Activated naive CD8-positive, alpha-beta T cell treated with anti-CD3 and anti-CD28 coated beads for 36 hours (primary cell): ENCODE data around the gene TAF1A. TPM values are rescaled to one million over a fixed set of nuclear protein-coding genes. Genes with fewer than 3 reads are reported as not detected.

Experiments used
- DNase-seq: peaks from one replicate; pipeline ENCODE4 v3.0.0; 2021
- H3K27ac Mint-ChIP-seq: one replicate; pipeline ENCODE4 v1.8.0; 2022; ENCODE audit warnings: mild to moderate bottlenecking, moderate library complexity, mixed read lengths
- H3K27me3 Mint-ChIP-seq: one replicate; pipeline ENCODE4 v1.8.0; 2022; ENCODE audit warnings: mild to moderate bottlenecking, mixed read lengths
- H3K36me3 Mint-ChIP-seq: one replicate; pipeline ENCODE4 v1.8.0; 2021; ENCODE audit warnings: mild to moderate bottlenecking, mixed read lengths
- H3K4me1 Mint-ChIP-seq: one replicate; pipeline ENCODE4 v1.8.0; 2021; ENCODE audit warnings: mixed read lengths
- H3K4me3 Mint-ChIP-seq: one replicate; pipeline ENCODE4 v1.8.0; 2022; ENCODE audit warnings: mild to moderate bottlenecking, moderate library complexity, mixed read lengths
- H3K9me3 Mint-ChIP-seq: one replicate; pipeline ENCODE4 v1.8.0; 2022; ENCODE audit warnings: mixed read lengths
- total RNA-seq, 2 experiments: library from RNA; stranded (reverse); gene quantifications; one replicate each; pipeline ENCODE4 v1.2.3, GENCODE V29; 2021

Gene TAF1A
- total RNA-seq, 2 experiments from 2014 or later: 20.3 to 23.1 TPM

DNA sequence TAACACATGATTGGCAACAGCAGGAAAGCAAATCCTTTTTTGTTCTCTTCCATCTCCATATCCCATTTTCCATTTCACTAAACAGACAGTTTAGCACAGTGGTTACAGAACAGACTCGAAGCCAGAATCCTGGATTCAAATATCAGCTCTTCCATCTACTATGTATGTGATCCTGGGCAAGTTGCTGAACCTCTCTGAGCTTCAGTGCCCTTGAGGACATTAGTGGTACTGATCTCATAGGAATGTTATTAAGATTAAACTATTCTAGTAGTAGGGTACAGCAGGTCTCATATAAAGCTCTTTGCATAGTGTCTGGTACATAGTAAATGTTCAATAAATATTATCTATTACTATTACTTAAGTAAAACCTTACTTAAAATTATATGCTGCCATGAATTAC is 28.1 kb downstream of the TAF1A start:
- H3K27ac Mint-ChIP-seq: no peak overlapping the region
- peaks cover 6% of the 10 kb centered on the region for H3K4me1 Mint-ChIP-seq
- no peak overlapping the region for H3K4me3 Mint-ChIP-seq
- H3K27me3 Mint-ChIP-seq: no peaks in the 10 kb centered on the region
- no peaks in the 10 kb centered on the region for H3K9me3 Mint-ChIP-seq
- H3K36me3 Mint-ChIP-seq: peaks cover 21% of the 10 kb centered on the region
- no peak for DNase-seq

DNA sequence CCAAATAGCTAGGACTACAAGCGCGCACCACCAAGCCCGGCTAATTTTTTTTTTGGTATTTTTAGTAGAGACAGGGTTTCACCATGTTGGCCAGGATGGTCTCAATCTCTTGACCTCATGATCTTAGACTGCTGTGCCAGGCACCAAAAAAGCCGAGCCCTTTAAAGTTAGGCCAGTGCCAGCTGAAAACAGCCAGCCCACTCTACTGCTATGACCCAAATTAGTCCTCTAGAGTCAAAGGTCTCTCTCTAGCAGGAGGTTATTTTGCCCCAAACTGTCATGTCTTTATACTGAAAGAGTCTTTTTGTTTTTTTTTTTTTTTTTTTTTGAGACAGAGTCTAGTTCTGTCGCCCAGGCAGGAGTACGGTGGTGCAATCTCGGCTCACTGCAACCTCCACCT is 32.2 kb downstream of the TAF1A start:
- no peaks in the 10 kb centered on the region for H3K27me3 Mint-ChIP-seq
- H3K27ac Mint-ChIP-seq: no peak overlapping the region
- no peak for DNase-seq
- H3K4me3 Mint-ChIP-seq: no peak overlapping the region
- peaks cover 22% of the 10 kb centered on the region for H3K36me3 Mint-ChIP-seq
- peaks cover 3% of the 10 kb centered on the region for H3K4me1 Mint-ChIP-seq
- H3K9me3 Mint-ChIP-seq: no peaks in the 10 kb centered on the region

DNA sequence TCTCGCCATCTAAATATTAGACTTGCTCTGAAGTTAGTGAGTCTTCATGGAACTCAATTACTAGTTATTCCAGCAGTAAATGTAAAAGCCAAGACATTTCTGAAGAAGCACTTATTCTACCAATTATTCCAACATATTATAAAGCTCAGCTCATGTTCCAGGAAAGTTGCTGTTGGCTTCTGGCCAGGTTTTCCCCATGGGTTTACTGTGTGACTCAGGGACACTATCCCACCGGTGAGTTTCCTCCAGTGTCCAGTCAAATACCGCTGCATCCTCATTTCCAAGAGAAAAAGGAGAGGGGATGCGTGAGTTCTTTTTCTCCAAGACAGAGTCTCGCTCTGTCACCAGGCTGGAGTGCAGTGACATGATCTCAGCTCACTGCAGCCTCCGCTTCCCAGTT is 32.6 kb downstream of the TAF1A start:
- H3K4me3 Mint-ChIP-seq: no peak overlapping the region
- peaks cover 3% of the 10 kb centered on the region for H3K4me1 Mint-ChIP-seq
- H3K36me3 Mint-ChIP-seq: peaks cover 20% of the 10 kb centered on the region
- H3K27ac Mint-ChIP-seq: no peak overlapping the region
- no peak for DNase-seq
- no peaks in the 10 kb centered on the region for H3K27me3 Mint-ChIP-seq
- no peaks in the 10 kb centered on the region for H3K9me3 Mint-ChIP-seq

DNA sequence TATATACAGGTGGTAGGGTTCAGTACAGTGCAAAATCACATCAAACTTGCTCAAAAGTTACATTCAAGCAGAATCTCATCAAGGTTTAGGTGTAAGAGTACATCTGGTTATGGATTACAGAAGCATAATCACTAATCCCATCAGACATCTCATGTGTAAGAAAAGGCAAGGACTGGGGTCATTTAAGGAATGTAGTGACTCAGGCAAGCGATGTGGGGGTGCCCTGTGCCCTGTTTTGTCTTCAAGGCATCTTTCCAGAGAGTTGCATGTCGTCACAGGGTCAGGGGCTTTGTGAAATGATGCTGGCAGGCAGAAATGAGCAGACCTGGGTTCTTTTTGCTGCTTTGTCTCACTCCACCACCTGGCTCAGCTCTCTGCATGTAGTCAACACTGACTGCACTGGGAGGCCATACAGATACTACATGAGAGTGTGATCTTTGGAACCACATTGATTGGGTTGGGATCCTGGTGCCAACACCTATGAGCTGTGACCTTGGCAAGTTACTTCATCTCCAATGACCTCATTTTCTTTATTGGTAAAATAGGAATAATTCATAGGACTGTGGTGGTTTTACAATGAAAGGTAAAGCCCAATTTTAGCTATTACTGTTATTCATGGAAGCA is 33.6 kb downstream of the TAF1A start:
- H3K27ac Mint-ChIP-seq: no peak overlapping the region
- no peaks in the 10 kb centered on the region for H3K9me3 Mint-ChIP-seq

DNA sequence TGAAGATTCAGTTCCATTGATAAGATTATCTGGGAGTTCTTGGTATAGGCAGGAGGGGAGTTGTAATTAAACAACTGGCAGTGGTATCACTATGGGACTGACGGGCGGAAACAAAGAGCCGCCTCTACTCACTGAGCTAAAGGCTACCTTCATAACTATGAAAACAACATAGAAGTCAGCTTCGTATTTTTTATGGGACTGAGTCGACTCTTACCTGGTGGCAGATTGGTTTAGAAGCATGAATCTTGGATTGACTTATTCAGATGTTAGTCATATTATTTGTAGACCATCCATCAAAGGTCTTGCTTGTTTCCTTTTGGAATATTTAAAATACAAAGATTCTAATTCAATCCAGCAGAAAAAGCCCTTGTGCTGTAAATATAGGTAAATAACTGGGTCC is 35.6 kb downstream of the TAF1A start:
- H3K27ac Mint-ChIP-seq: no peak overlapping the region
- H3K36me3 Mint-ChIP-seq: peaks cover 14% of the 10 kb centered on the region
- H3K4me1 Mint-ChIP-seq: peaks cover 3% of the 10 kb centered on the region
- no peak for DNase-seq
- H3K4me3 Mint-ChIP-seq: no peak overlapping the region
- no peaks in the 10 kb centered on the region for H3K27me3 Mint-ChIP-seq
- no peaks in the 10 kb centered on the region for H3K9me3 Mint-ChIP-seq

More for the DNA sequence above, 33.6 kb downstream of the TAF1A start:
- peaks cover 3% of the 10 kb centered on the region for H3K4me1 Mint-ChIP-seq
- H3K4me3 Mint-ChIP-seq: no peak overlapping the region
- H3K36me3 Mint-ChIP-seq: peaks cover 17% of the 10 kb centered on the region
- no peak for DNase-seq
- H3K27me3 Mint-ChIP-seq: no peaks in the 10 kb centered on the region

DNA sequence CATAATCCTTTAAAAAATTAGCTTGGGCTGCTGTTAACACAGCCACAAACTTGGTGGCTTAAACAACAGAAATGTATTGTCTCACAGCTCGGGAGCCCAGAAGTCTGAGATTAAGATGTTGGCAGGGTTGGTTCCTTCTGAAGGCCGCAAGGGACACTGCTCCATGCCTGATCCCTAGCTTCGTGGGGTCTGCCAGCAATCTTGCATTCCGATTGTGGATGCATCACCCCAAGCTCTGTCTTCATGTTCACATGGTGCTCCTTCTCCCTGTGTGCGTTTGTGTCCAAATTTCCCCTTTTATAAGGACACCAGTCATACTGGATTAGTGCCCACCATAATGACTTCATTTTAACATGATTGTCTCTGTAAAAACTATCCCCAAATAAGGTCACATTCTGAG is 36.9 kb downstream of the TAF1A start:
- peaks cover 14% of the 10 kb centered on the region for H3K36me3 Mint-ChIP-seq
- no peak overlapping the region for H3K27ac Mint-ChIP-seq
- H3K9me3 Mint-ChIP-seq: no peaks in the 10 kb centered on the region
- peaks cover 3% of the 10 kb centered on the region for H3K4me1 Mint-ChIP-seq
- no peak overlapping the region for H3K4me3 Mint-ChIP-seq
- DNase-seq: no peak
- no peaks in the 10 kb centered on the region for H3K27me3 Mint-ChIP-seq

DNA sequence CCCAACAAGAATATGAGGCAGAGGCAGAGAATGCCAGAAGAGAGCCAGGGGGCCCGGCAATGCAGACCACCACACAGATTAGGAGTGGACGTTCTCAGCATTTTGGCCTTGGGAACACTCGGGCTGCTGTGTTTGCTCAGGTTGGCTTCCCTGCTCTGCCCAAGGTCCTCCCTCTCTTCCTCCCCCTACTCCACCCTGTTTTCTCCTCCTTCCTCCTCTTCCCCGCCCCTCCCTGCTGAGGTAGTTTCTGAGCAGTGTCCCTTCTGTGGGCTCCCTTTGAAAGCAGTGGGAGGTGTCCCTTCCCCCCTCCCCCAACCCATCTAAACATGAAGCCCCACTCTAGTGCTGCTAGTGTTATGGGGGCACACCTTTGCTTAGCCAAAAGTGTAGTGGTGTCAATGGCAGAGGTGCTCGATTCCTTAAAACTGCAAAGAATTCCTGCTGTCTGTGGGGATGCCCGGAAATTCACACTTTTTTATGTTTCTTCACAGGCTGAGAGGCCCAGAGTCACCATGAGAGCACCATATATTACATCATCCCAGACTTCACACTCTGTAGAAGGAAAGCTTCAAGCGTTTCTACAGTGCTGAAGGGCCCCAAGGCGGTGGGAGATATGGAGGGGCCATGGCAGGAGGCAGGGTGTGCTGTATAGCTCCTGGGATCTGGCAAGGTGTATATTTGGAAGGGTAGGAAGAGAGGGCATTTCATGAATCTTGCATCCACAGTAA is 41.6 kb downstream of the TAF1A start, which contains the start of gene HHIPL2:
Gene HHIPL2, minus strand, starts transcription at position 161 of the 728 bp plus-strand sequence. Its CDS starts 60 bp downstream, at position 101.
- H3K9me3 Mint-ChIP-seq: no peaks in the 10 kb centered on the region
- no peak for DNase-seq
- H3K27me3 Mint-ChIP-seq: peaks cover 19% of the 10 kb centered on the region
- H3K27ac Mint-ChIP-seq: no peak within 1 kb of the TSS
- peaks cover 2% of the 10 kb centered on the region for H3K4me1 Mint-ChIP-seq
- H3K4me3 Mint-ChIP-seq: no peak within 1 kb of the TSS
- H3K36me3 Mint-ChIP-seq: no peaks in the 10 kb centered on the region

DNA sequence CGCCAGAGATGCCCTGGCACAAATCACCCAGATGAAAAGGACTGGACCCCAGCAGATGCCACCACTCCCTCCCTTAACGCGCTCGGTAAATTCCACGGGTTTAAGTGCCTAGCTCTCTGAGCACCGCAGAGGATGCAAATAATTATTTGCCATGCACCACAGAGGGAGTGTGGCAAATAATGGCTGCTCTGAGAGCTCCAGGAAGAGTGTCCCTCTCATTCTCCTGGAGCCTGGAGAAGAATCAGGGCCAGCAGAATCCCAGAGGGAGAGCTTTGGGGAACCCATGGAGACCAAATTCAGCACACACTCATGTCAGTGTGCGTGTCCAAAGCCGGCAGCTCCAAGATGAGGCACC is 42.5 kb downstream of the TAF1A start:
- Mint-ChIP-seq H3K4me1 (peaks cover 2% of the 10 kb centered on the region), H3K36me3 (no peaks in the 10 kb centered on the region), H3K27me3 (peaks cover 19% of the 10 kb centered on the region), H3K9me3 (no peaks in the 10 kb centered on the region), H3K27ac (no peak overlapping the region), H3K4me3 (no peak overlapping the region)
- DNase-seq: no peak

DNA sequence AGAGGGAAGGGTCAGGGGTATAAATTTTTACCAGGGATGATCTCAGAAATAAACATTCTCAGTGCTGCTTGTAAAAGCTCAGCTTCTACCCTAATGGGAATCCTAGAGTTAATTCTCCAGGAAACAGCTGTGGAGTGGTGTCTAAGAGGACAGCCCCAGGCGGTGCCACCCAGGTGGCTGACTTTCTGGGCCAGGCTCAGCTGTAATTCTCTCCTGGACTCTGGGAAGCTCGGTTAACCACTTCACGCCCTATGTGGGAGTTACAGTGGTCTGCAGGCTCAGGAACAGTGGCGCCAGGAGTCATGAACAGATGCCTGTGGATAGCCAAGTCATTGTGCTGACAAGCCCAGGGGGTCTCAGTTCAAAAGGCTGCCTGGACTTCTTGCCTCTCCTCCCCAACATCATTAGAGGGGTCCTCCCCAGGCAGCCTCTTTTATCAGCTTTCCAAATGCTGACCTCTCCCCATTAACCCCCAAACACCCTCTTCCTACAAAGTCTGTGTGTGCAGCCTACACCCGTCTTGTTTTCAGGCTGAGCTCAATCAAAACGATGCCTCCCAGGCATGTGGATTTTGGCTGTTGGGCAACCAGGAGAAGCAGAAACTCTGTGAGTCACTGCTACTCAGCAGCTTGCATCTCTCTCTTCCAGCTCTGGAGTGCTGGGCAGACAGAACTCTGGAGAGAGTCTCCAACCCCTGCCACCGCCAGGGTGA is 43.0 kb downstream of the TAF1A start:
- H3K9me3 Mint-ChIP-seq: no peaks in the 10 kb centered on the region
- peaks cover 2% of the 10 kb centered on the region for H3K4me1 Mint-ChIP-seq
- peaks cover 19% of the 10 kb centered on the region for H3K27me3 Mint-ChIP-seq
- DNase-seq: no peak
- H3K36me3 Mint-ChIP-seq: no peaks in the 10 kb centered on the region
- no peak overlapping the region for H3K27ac Mint-ChIP-seq
- H3K4me3 Mint-ChIP-seq: no peak overlapping the region

DNA sequence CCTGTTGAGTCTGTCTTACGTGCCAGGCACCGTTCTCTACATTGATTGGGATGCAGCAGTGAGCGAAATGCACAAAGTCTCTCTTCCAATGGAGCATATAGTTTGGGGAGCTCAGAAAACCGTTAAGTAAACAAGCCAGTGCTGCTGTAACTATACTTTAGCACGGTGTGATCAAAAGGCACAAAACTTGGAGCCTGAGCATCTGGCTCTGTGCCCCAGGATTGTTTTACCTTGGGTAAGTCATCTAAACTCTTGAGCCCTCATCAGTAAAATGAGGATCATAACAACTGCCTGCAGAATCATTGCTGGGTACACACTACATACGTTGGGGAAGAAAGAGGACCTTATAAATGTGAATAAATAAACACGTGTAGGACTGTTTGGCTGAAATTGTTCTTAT is 43.6 kb downstream of the TAF1A start:
- no peaks in the 10 kb centered on the region for H3K36me3 Mint-ChIP-seq
- H3K4me1 Mint-ChIP-seq: peaks cover 2% of the 10 kb centered on the region
- no peak overlapping the region for H3K27ac Mint-ChIP-seq
- no peak overlapping the region for H3K4me3 Mint-ChIP-seq
- H3K27me3 Mint-ChIP-seq: peaks cover 19% of the 10 kb centered on the region
- H3K9me3 Mint-ChIP-seq: no peaks in the 10 kb centered on the region
- no peak for DNase-seq

DNA sequence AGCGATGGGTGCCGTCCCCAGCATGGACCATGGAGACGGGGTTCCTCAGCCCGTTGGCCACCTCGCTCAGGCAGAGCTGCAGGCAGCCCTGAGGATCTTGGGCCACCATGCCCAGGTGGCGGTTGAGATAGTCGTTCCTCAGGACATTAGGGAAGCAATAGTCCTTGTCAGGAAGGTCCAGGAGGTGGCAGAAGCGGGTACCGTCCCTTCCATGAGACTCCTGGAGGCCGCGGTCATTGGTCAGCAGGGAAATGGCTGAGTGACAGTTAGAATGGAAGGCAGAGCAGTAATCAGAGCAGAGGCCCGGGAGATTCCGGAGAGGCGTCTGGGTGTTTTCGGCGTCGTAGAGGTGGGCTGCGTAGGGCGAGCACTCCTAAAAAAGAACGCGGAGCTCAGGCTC is 45.9 kb downstream of the TAF1A start:
- H3K27ac Mint-ChIP-seq: no peak overlapping the region

DNA sequence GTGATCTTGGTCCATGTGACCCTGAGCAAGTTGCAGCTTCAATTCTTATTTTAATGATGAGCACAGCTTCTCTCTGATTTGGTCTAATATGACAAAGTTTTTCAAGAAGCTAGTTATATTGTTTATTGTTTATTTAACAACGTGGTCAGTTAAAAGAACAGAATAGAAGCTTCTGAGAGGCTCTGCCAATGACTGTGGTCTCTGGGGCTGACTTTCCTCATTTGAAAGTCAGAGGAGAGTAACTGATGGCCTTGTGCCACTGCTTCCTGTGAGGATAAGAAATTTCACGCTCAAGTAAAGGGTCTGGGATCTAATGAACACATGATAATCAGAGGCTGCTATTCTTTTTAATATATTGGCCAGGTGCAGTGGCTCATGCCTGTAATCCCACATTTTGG is 49.1 kb downstream of the TAF1A start:
- Mint-ChIP-seq H3K9me3 (no peaks in the 10 kb centered on the region), H3K4me1 (peaks cover 2% of the 10 kb centered on the region), H3K36me3 (no peaks in the 10 kb centered on the region), H3K27ac (no peak overlapping the region), H3K27me3 (peaks cover 14% of the 10 kb centered on the region), H3K4me3 (no peak overlapping the region)
- DNase-seq: no peak

More for the DNA sequence above, 45.9 kb downstream of the TAF1A start:
- peaks cover 2% of the 10 kb centered on the region for H3K4me1 Mint-ChIP-seq
- no peak overlapping the region for H3K4me3 Mint-ChIP-seq
- H3K27me3 Mint-ChIP-seq: peaks cover 19% of the 10 kb centered on the region
- no peaks in the 10 kb centered on the region for H3K9me3 Mint-ChIP-seq
- no peak for DNase-seq
- H3K36me3 Mint-ChIP-seq: no peaks in the 10 kb centered on the region

DNA sequence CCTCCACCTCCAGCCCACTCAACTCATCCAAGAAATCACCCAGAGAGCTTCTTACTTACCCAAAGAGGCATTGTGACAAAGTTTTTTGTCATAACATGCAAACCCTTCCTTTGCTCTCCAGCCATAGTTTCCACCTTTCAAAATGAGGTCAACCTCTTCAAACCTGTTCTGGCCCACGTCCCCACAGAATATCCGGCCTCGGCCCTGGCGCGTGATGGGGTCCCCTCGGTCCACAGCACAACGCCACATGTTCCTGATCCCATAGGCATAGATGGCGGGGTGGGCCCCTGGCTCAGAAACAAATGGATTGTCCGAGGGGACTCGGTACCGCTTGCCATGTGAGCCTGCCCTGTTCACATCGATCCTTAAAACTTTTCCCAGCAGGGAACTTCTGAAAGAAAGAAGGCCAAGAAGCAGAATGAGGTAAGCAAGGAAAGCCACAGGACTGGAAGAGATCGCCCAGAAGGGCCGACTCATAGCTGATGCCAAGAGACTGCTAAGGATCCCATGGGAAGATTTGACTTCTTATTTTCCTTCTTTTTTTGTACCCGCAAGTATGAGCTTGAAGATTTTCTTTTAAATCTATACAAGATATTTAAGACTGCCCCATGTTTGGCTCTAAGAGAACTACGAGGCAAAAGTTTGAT is 49.7 kb downstream of the TAF1A start:
- Mint-ChIP-seq H3K4me3 (no peak overlapping the region), H3K36me3 (no peaks in the 10 kb centered on the region), H3K27me3 (peaks cover 10% of the 10 kb centered on the region), H3K9me3 (no peaks in the 10 kb centered on the region), H3K27ac (no peak overlapping the region), H3K4me1 (no peaks in the 10 kb centered on the region)
- DNase-seq: no peak

DNA sequence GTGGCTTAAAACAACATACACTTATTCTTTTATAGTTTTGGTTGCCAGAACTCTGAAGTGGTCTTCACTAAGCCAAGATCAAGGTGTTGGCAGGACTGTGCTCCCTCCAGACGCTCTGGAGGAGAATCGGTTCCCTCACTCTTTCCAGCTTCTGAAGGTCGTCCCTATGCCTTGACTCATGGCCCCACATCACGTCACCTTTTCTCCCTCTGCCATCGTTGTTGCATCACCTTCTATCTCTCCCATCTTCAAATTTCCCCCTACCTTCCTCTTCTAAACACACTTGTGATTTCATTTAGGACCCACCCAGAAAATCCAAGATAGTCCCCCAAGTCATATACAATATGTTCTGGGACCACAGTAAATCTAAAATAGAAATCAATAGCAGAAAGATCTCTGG is 54.3 kb downstream of the TAF1A start:
- Mint-ChIP-seq H3K9me3 (no peaks in the 10 kb centered on the region), H3K4me1 (no peaks in the 10 kb centered on the region), H3K36me3 (no peaks in the 10 kb centered on the region), H3K27me3 (peaks cover 3% of the 10 kb centered on the region), H3K27ac (no peak overlapping the region), H3K4me3 (no peak overlapping the region)
- DNase-seq: no peak

DNA sequence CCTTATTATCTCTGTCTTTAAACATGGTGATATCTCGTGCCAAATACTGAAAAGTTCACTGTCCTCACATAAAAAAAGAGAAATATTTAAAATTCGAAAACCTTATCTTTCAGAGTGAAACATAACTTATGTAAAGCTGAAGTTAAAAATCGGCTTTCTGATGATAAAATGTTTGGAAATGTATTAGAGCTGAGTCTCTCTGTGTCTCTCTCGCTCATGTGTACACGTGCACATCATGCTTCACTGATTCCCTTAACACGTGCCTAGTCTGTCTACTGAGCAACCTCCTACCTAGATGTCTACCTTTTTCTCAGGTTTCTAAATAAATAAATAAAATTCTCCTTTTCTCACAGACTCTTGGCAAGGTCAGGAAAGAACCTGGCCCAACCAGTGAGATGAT is 58.9 kb downstream of the TAF1A start:
- Mint-ChIP-seq H3K9me3 (no peaks in the 10 kb centered on the region), H3K4me3 (no peak overlapping the region), H3K4me1 (no peaks in the 10 kb centered on the region), H3K27me3 (peaks cover 3% of the 10 kb centered on the region), H3K27ac (no peak overlapping the region), H3K36me3 (peaks cover 2% of the 10 kb centered on the region)
- DNase-seq: no peak
